Upper lobe of left lung (tissue), 4 donors: ENCODE data around the gene MAB21L2.

Experiments
- POLR2A ChIP-seq, 4 donors: fragments of 450-650 bp; IDR thresholded peaks; one replicate each; pipeline ENCODE4 v1.5.1; 2016 to 2017; ENCODE audit warnings: antibody characterized with exemption in 4 of 4, mild to moderate bottlenecking in 2 of 4
- TF ChIP-seq, protein P1 (sequence below), 6 experiments: fragments of 450-650 bp in 4 of 6; fragments of 200-600 bp in 2 of 6; sonication (generic) in 2 of 6; IDR thresholded peaks; one replicate each; pipeline ENCODE4 v1.5.1; 2016 to 2019; ENCODE audit warnings: antibody characterized with exemption in 6 of 6

DNA sequence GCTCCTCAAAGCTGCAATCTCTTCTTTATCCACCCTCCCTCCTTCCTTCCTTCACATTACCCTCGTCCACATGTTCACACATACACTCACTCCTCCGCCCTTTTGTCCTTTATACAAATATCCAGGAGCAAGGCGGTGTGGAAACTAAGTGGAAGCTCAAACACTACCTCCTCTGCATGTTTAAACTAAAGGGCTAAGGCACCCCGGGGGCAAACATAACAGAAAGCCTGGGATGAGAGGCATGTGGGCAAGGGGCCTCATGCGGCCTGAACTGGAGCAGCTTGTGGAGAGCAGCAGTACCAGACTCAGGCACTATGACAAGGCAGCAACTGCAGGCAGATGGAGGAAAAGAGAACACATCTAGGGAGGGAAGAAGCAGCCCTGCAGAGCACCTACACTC, 9.5 kb downstream of the MAB21L2 start:
- TF ChIP-seq POLR2A (IDR thresholded peaks at IDR 0.05) = no peak
- TF ChIP-seq, protein P1, sequence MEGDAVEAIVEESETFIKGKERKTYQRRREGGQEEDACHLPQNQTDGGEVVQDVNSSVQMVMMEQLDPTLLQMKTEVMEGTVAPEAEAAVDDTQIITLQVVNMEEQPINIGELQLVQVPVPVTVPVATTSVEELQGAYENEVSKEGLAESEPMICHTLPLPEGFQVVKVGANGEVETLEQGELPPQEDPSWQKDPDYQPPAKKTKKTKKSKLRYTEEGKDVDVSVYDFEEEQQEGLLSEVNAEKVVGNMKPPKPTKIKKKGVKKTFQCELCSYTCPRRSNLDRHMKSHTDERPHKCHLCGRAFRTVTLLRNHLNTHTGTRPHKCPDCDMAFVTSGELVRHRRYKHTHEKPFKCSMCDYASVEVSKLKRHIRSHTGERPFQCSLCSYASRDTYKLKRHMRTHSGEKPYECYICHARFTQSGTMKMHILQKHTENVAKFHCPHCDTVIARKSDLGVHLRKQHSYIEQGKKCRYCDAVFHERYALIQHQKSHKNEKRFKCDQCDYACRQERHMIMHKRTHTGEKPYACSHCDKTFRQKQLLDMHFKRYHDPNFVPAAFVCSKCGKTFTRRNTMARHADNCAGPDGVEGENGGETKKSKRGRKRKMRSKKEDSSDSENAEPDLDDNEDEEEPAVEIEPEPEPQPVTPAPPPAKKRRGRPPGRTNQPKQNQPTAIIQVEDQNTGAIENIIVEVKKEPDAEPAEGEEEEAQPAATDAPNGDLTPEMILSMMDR (IDR thresholded peaks at IDR 0.05) = no peak
